Measurements from ENCODE around the gene IGSF1.
A peak's percentile ranks its signal among the peaks of the same experiment; 100 is the strongest.
"Not testable (repeated sequence)": the region's sequence is repeated elsewhere in the genome, so short reads cannot be mapped to it uniquely, and the experiment has no call there.

Gene IGSF1

DNA sequence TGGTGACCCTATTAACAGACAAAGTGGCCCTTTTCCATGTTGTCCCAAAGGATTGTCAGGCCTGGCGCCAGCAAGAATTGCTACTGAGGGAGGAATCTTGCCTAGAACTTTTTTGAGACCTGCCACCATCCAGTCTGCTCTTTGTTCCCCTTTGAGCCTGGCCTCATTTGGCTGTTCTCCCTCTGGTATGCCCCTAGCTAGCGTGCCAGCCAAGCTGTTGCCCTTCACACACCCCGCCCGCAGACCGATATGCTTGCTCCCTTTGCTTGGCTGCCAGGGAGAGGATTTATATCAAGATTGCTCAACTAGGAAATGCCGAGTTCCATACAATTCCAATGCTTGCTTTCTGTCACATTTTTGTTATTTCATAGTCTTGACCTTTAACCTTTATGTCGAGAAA is 24.4 kb downstream of the IGSF1 start:
- no peak for DNase-seq

DNA sequence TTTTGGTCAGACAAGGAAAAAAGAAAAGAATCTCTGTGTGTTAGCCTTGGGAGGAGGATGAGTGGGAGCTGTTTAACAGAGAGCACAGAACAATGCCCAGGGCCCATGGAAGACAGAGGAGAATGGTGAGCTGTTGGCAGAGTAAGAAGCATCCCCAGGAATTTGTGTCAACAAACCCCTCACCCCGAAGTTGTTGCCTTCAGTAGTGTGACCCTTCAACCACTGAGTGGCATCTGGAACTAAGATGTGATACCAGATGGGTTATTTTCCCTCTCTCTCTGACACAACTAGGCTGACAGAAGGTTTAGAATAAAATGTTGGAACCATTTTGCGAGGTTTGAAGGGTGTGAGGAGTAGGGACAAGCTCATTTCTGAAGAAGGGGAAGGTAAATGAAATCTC is 25.1 kb downstream of the IGSF1 start:
- DNase-seq: no peak

GRCh38 chrX:131262738-131263679 is 26.1 kb downstream of the IGSF1 start:
- peak in 1 of 3 experiments; percentile 11 for DNase-seq

DNA sequence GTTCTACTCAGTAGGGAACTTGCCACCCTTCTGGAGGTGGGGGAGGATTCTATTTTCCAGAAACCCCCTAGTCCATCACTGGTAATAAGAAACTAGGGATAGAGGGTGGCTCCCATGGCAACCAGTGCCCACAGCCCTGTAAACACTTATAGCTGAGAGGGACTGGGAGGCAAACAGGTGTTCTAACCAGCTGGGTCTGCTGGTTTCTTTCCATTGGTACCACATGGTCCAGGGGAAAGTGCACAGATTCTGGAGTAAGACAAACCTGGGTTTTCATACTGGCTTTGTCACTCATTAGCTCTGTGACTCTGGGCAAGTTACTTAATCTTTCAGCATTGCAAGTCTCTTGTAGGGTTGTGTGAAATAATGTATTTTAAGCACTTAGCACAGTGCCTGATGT is 26.9 kb downstream of the IGSF1 start:
- peak in 1 of 3 experiments; percentile 18 for DNase-seq

GRCh38 chrX:131257367-131257766 is 31.7 kb downstream of the IGSF1 start:
- DNase-seq: no peak

- DNase-seq: not testable (repeated sequence)
Observed at GRCh38 chrX:131250984-131251738, 37.9 kb downstream of the IGSF1 start.

GRCh38 chrX:131239057-131239456 is 50.0 kb downstream of the IGSF1 start:
- peak in 1 of 3 experiments; percentile 31 for DNase-seq

GRCh38 chrX:131237363-131237762 is 51.7 kb downstream of the IGSF1 start:
- no peak for DNase-seq

DNA sequence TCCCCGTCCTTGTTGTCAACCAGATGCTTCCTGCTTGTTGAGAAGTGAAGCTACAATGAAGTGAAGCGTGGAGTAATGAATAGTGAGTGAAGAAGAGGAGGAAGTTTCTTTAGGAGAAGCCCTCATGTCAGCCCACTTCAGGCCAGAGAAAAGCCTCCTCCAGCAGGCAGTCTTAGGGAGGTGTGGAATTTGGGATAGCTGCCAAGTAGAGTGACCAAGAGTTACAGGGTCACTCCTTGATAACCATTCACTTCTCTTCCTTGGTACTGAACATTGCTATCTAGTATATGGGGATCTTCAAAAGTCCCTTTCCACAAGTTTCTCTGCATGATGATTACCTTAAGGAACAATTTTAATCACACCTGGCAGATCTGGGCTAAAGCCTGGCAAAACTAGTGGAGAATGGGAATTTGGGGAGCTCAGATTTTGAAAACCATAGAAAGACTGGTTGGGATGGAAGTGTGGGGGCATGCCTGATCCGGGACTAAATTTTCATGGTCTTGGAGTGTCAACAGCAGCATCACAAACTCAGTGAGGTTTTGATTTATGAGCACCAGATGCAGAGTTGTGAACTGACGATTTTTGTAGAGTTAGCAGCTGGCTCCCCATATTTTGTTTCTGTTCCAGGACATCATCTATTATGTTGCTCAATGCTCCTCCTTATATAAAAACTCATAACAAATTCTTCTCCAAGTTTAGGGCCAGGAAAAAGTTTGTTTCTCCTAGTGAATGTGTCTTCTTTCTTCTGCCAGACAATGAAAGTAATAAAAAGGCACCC is 53.1 kb downstream of the IGSF1 start:
- no peak for DNase-seq

DNA sequence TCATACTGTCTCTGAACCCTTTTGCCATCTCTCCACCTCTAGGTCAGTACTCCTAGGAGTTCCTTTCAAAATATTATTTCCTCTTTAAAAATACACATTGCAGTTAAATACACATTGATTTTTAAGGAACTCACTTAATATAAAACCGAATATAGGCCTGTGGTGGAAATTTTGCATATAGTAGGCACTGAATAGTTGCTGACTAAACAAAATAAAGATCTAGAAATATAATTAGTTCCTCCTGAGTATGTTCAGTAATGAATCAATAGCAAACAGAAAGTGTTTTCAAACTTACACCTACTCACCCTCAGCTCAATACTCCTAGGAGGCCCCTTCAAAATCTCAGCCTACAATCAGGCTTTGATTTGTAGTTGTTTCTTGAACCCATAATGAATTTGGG is 61.5 kb downstream of the IGSF1 start:
- DNase-seq: no peak

- no peak for DNase-seq
Observed at GRCh38 chrX:131226591-131226990, 62.5 kb downstream of the IGSF1 start.

GRCh38 chrX:131225078-131225477 is 64.0 kb downstream of the IGSF1 start:
- DNase-seq: no peak
